ENCODE data around the gene LCE6A. TPM values are rescaled to one million over a fixed set of nuclear protein-coding genes. Genes with fewer than 3 reads are reported as not detected.

LCE6A gene
- total RNA-seq, 2 donors from 2014 or later: not detected

- intact Hi-C loops (cut with DNase I): no loop called here
- H3K4me3 ChIP-seq: no peak within 1 kb of the TSS
- DNase-seq (ENCODE audit: low spot score): no peak
- TF ChIP-seq CTCF (IDR thresholded peaks at IDR 0.05) (no peak), POLR2AphosphoS5 (IDR thresholded peaks at IDR 0.05) (no peak), POLR2A (IDR thresholded peaks at IDR 0.05) (no peak)
- no peaks in the 10 kb centered on the region for H3K9me3 ChIP-seq
- H3K27me3 ChIP-seq (replicated peaks; ENCODE audit: insufficient read depth): no peaks in the 10 kb centered on the region
- no peaks in the 10 kb centered on the region for H3K36me3 ChIP-seq
- H3K27ac ChIP-seq: no peak within 1 kb of the TSS
- no peaks in the 10 kb centered on the region for H3K4me1 ChIP-seq (replicated peaks)
- 69% methylated on average over 2 of the region's 2 CpGs for WGBS
Observed at GRCh38 chr1:152827173-152827572, 15.5 kb upstream of the LCE6A start, which contains the start of gene LCE1A. Gene LCE1A, plus strand, starts transcription at chr1:152827473. Its CDS starts 0 bp downstream, at chr1:152827473.

- H3K27me3 ChIP-seq (replicated peaks; ENCODE audit: insufficient read depth): no peaks in the 10 kb centered on the region
- TF ChIP-seq POLR2A (IDR thresholded peaks at IDR 0.05): no peak
- H3K27ac ChIP-seq: no peak overlapping the region
- intact Hi-C loops (cut with DNase I): no loop called here
- no peaks in the 10 kb centered on the region for H3K9me3 ChIP-seq
- no peaks in the 10 kb centered on the region for H3K36me3 ChIP-seq
- no peak overlapping the region for H3K4me3 ChIP-seq
- 48% methylated on average over 2 of the region's 2 CpGs for WGBS
- no peak for DNase-seq (ENCODE audit: low spot score)
- H3K4me1 ChIP-seq (replicated peaks): no peaks in the 10 kb centered on the region
Observed at GRCh38 chr1:152836870-152837269, 5.8 kb upstream of the LCE6A start.

- Histone ChIP-seq H3K4me3 (no peak overlapping the region), H3K27ac (no peak overlapping the region), H3K36me3 (no peaks in the 10 kb centered on the region), H3K9me3 (no peaks in the 10 kb centered on the region), H3K27me3 (replicated peaks; ENCODE audit: insufficient read depth) (peaks cover 2% of the 10 kb centered on the region), H3K4me1 (replicated peaks) (no peaks in the 10 kb centered on the region)
- 48% methylated on average over 2 of the region's 2 CpGs for WGBS
- intact Hi-C loops (cut with DNase I): no loop called here
- no peak for DNase-seq (ENCODE audit: low spot score)
- no peak for TF ChIP-seq POLR2A (IDR thresholded peaks at IDR 0.05)
- no peak for TF ChIP-seq POLR2AphosphoS5 (IDR thresholded peaks at IDR 0.05)
- TF ChIP-seq CTCF (IDR thresholded peaks at IDR 0.05): no peak
Observed at GRCh38 chr1:152855661-152856060, 13.0 kb downstream of the LCE6A start.

GRCh38 chr1:152858062-152858461 is 15.4 kb downstream of the LCE6A start:
- no peak overlapping the region for H3K27ac ChIP-seq
- WGBS: 45% methylated on average over 1 of the region's 1 CpG
- no peaks in the 10 kb centered on the region for H3K4me1 ChIP-seq (replicated peaks)
- no peak overlapping the region for H3K4me3 ChIP-seq
- H3K36me3 ChIP-seq: no peaks in the 10 kb centered on the region
- intact Hi-C loops (cut with DNase I): no loop called here
- H3K27me3 ChIP-seq (replicated peaks; ENCODE audit: insufficient read depth): peaks cover 2% of the 10 kb centered on the region
- H3K9me3 ChIP-seq: no peaks in the 10 kb centered on the region
- DNase-seq (ENCODE audit: low spot score): no peak
- TF ChIP-seq POLR2A (IDR thresholded peaks at IDR 0.05): no peak
- TF ChIP-seq POLR2AphosphoS5 (IDR thresholded peaks at IDR 0.05): no peak
- TF ChIP-seq CTCF (IDR thresholded peaks at IDR 0.05): no peak

GRCh38 chr1:152859696-152860095 is 17.0 kb downstream of the LCE6A start, which contains the start of gene LCE7A:
Gene LCE7A, plus strand, starts transcription at chr1:152859996. Its CDS starts 702 bp downstream, at chr1:152860698.
- no peaks in the 10 kb centered on the region for H3K9me3 ChIP-seq
- intact Hi-C loops (cut with DNase I): no loop called here
- no peak for TF ChIP-seq POLR2A (IDR thresholded peaks at IDR 0.05)
- no peak for TF ChIP-seq CTCF (IDR thresholded peaks at IDR 0.05)
- TF ChIP-seq POLR2AphosphoS5 (IDR thresholded peaks at IDR 0.05): no peak
- H3K4me3 ChIP-seq: no peak within 1 kb of the TSS
- no peak within 1 kb of the TSS for H3K27ac ChIP-seq
- peaks cover 2% of the 10 kb centered on the region for H3K27me3 ChIP-seq (replicated peaks; ENCODE audit: insufficient read depth)
- no peaks in the 10 kb centered on the region for H3K4me1 ChIP-seq (replicated peaks)
- no peaks in the 10 kb centered on the region for H3K36me3 ChIP-seq
- WGBS: 90% methylated on average over 3 of the region's 3 CpGs
- DNase-seq (ENCODE audit: low spot score): no peak

All from prostate gland (tissue), 2 donors.